GM12878 (cell line): ENCODE data around the gene GCSAML. TPM values are rescaled to one million over a fixed set of nuclear protein-coding genes. Genes with fewer than 3 reads are reported as not detected.

Experiments used
- ATAC-seq: fragments of 200-7000 bp; cut with Tn5 transposase; 3 replicates; pipeline ENCODE4 v1.9.1; 2020; ENCODE audit warnings: mild to moderate bottlenecking, moderate library complexity
- BruUV-seq: library from RNA; stranded (reverse); fragments of 400-500 nt; replicated peaks from 2 replicates; lab custom pipeline; 2021; lab: Mats Ljungman, UMichigan
- CTCF ChIA-PET: fragments of 300-600 bp; sonication (Branson Sonifier 250); formaldehyde crosslinking; extraction: SDS; loops from one replicate; lab custom pipeline; 2021; ENCODE audit warnings: inconsistent platforms; lab: Yijun Ruan, JAX
- POLR2A ChIA-PET: fragments of 350-600 bp; formaldehyde crosslinking; extraction: SDS; loops from one replicate; lab custom pipeline; 2021; ENCODE audit warnings: inconsistent platforms; lab: Charles Lee
- RAD21 ChIA-PET: fragments of 300-600 bp; sonication (Branson Sonifier 250); formaldehyde crosslinking; loops from one replicate; lab custom pipeline; 2023; ENCODE audit warnings: antibody characterized with exemption; ENCODE audit not compliant: unreplicated experiment; lab: Charles Lee
- SMC1A ChIA-PET: fragments of 300-600 bp; sonication (Branson Sonifier 250); formaldehyde crosslinking; loops from one replicate; lab custom pipeline; 2023; ENCODE audit not compliant: unreplicated experiment, uncharacterized antibody; lab: Charles Lee
- DNase-seq: peaks from one replicate; pipeline ENCODE4 v3.0.0-alpha.2; 2011; ENCODE audit warnings: low read depth, low spot score
- FAIRE-seq: peaks from 3 replicates; lab custom pipeline; 2011; peaks lifted over from hg19 to GRCh38; lab: Jason Lieb, UNC
- H2AFZ ChIP-seq: 2 replicates; pipeline ENCODE4 v1.6.0; 2011; ENCODE audit warnings: low read depth, low read length, control low read depth; ENCODE audit not compliant: control insufficient read depth
- H3K27ac ChIP-seq: 2 replicates; pipeline ENCODE4 v1.5.1; 2011; ENCODE audit warnings: control low read depth; ENCODE audit not compliant: control insufficient read depth, insufficient read depth
- H3K27me3 ChIP-seq, 2 experiments: replicated peaks in 1 of 2; 2 replicates each; pipeline versions ENCODE4 v1.6.0 to v1.6.1; 2011; ENCODE audit warnings: low read length in 1 of 2; ENCODE audit not compliant: control insufficient read depth in 2 of 2, insufficient read depth in 2 of 2
- H3K36me3 ChIP-seq, 2 experiments: 2 replicates each; pipeline ENCODE4 v1.5.1; 2011; ENCODE audit warnings: low read length in 1 of 2; ENCODE audit not compliant: control insufficient read depth in 2 of 2, insufficient read depth in 2 of 2
- H3K4me1 ChIP-seq: 2 replicates; pipeline ENCODE4 v1.6.1; 2011; ENCODE audit warnings: mild to moderate bottlenecking, low read length, moderate library complexity, mixed read lengths; ENCODE audit not compliant: control insufficient read depth, insufficient read depth
- H3K4me2 ChIP-seq: 2 replicates; pipeline ENCODE4 v1.6.0; 2011; ENCODE audit warnings: control low read depth; ENCODE audit not compliant: control insufficient read depth, insufficient read depth
- H3K4me3 ChIP-seq: fragments of 200-600 bp; sonication (generic); 2 replicates; pipeline ENCODE4 v1.5.1; 2016
- H3K79me2 ChIP-seq: 2 replicates; pipeline ENCODE4 v1.6.0; 2011; ENCODE audit warnings: low read length; ENCODE audit not compliant: control insufficient read depth, insufficient read depth
- H3K9ac ChIP-seq: 2 replicates; pipeline ENCODE4 v1.8.0; 2011; ENCODE audit warnings: low read length, control low read depth, mixed read lengths; ENCODE audit not compliant: control insufficient read depth, insufficient read depth
- H3K9me3 ChIP-seq: replicated peaks from 3 replicates; pipeline ENCODE4 v1.5.1; 2011; ENCODE audit warnings: mild to moderate bottlenecking, low read length; ENCODE audit not compliant: control insufficient read depth, insufficient read depth
- H4K20me1 ChIP-seq: 2 replicates; pipeline ENCODE4 v1.6.0; 2011; ENCODE audit not compliant: control insufficient read depth, insufficient read depth
- CREM ChIP-seq: IDR thresholded peaks from 2 replicates; pipeline ENCODE4 v1.6.1; 2014; ENCODE audit warnings: antibody characterized with exemption, low read depth
- HDAC6 ChIP-seq: fragments of 200-600 bp; sonication (generic); IDR thresholded peaks from one replicate; pipeline ENCODE4 v1.8.0; 2017; ENCODE audit warnings: antibody characterized with exemption; ENCODE audit not compliant: unreplicated experiment
- IRF4 ChIP-seq: IDR thresholded peaks from 2 replicates; pipeline ENCODE4 v1.6.1; 2011; ENCODE audit warnings: low read depth, low read length
- JUND ChIP-seq: IDR thresholded peaks from 2 replicates; pipeline ENCODE4 v1.6.1; 2012; ENCODE audit warnings: low read depth, mild to moderate bottlenecking, low read length, improper control_type of control experiment, moderate library complexity
- MTA3 ChIP-seq: IDR thresholded peaks from 2 replicates; pipeline ENCODE4 v1.6.1; 2012; ENCODE audit warnings: low read length, inconsistent platforms, borderline replicate concordance
- MYC ChIP-seq: IDR thresholded peaks from 2 replicates; pipeline ENCODE4 v1.6.1; 2011; ENCODE audit warnings: mild to moderate bottlenecking, low read length, moderate library complexity, inconsistent platforms; ENCODE audit not compliant: insufficient read depth, insufficient replicate concordance, insufficient read length, severe bottlenecking
- RB1 ChIP-seq: fragments of 450-650 bp; formaldehyde crosslinking; IDR thresholded peaks from 2 replicates; pipeline ENCODE4 v1.6.1; 2017; ENCODE audit warnings: mild to moderate bottlenecking, borderline replicate concordance
- SMAD1 ChIP-seq: fragments of 450-650 bp; IDR thresholded peaks from 2 replicates; pipeline ENCODE4 v1.6.1; 2018; ENCODE audit warnings: mild to moderate bottlenecking, low read depth; ENCODE audit not compliant: partially characterized antibody
- YBX1 ChIP-seq: fragments of 450-650 bp; IDR thresholded peaks from 2 replicates; pipeline ENCODE4 v1.6.1; 2016; ENCODE audit warnings: antibody characterized with exemption
- ZNF622 ChIP-seq: fragments of 450-650 bp; IDR thresholded peaks from 2 replicates; pipeline ENCODE4 v1.6.1; 2017; ENCODE audit warnings: mild to moderate bottlenecking, inconsistent platforms
- in situ Hi-C: fragments of 300-500 bp; cut with MboI; formaldehyde crosslinking; loops from 9 replicates; pipeline ENCODE4 v1.14.3; 2018; ENCODE audit warnings: mixed read lengths
- intact Hi-C: fragments of 100-400 bp; cut with micrococcal nuclease; formaldehyde crosslinking; loops from one replicate; pipeline ENCODE4 v1.14.2; 2022; ENCODE audit not compliant: unreplicated experiment
- polyA plus RNA-seq, 11 experiments: library from polyadenylated mRNA; depleted of rRNA in 4 of 11; unstranded in 6 of 11; stranded (reverse) in 5 of 11; fragments of >200 nt; fragmentation: Nextera tagmentation in 4 of 11; fragmentation: Illumina TruSeq in 1 of 11; extraction: Ambion mirVana in 4 of 11; extraction: Trizol in 1 of 11; gene quantifications; 1 replicate in 1 of 11; 2 replicates in 10 of 11; pipeline versions ENCODE4 v1.2.1 to v1.2.3, GENCODE V29; 2011 to 2016; ENCODE audit warnings: inconsistent platforms in 2 of 11, missing spikeins in 2 of 11, low read depth in 1 of 11
- total RNA-seq, 4 experiments: library from RNA; depleted of rRNA in 3 of 4; stranded (reverse); fragments of >200 nt in 3 of 4; fragmentation: Illumina TruSeq in 1 of 4; extraction: Trizol in 1 of 4; gene quantifications; 2 replicates each; pipeline versions ENCODE4 v1.2.1 to v1.2.3, GENCODE V29; 2013 to 2021
- TF ChIP-seq, protein P1 (sequence below): IDR thresholded peaks from 2 replicates; pipeline ENCODE4 v1.6.1; 2012; ENCODE audit warnings: mild to moderate bottlenecking, low read depth, low read length

Gene GCSAML
- total and polyA plus RNA-seq, 10 of the 15 experiments (the other 5 are each of a cell fraction or from before 2014, with no cell fraction given): 0.03 TPM; not detected in 9

DNA sequence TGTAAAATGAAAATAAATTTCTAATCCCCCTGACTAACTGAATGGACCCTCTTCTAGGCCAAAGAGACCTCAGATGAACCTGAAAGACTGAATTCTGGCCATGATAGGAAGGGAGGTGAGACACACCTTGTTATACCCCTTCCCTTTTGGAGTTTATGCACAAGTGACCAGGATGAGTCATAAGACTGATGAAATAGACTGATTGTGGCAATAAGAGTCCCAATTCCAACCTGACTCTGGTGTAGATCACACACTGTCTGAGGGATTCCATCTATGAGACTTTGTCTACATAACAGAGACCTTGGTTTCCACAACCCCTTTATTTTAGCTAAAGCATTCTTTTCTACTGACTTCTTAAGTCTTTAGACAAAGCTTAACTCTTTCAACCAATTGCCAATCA, 25.7 kb downstream of the GCSAML start:
- intact Hi-C loops (no loop called here), in situ Hi-C loops (loop anchor here (5.0 kb wide), 1 partner anchor 187 kb away; no protein-coding TSS in a partner anchor)
- no peak for DNase-seq
- FAIRE-seq: no peak
- ChIA-PET RAD21 (interaction anchor here (4.2 kb wide), 1 partner anchor 185 kb away, joined by 17 read pairs; no protein-coding TSS in a partner anchor), POLR2A (no interaction called here), SMC1A (no interaction called here), CTCF (interaction anchor here (0.5 to 1.4 kb wide), 4 partner anchors 78 to 1077 kb away, joined by 3 to 4 read pairs (median 4); no protein-coding TSS in a partner anchor)
- Histone ChIP-seq H3K27ac (no peak overlapping the region), H3K27me3 (no peaks in the 10 kb centered on the region; a peak in 2 of 4 replicates), H3K9me3 (no peaks in the 10 kb centered on the region), H3K9ac (no peak overlapping the region), H3K79me2 (no peaks in the 10 kb centered on the region), H2AFZ (no peak overlapping the region), H3K4me1 (no peaks in the 10 kb centered on the region), H4K20me1 (no peaks in the 10 kb centered on the region), H3K4me2 (no peak overlapping the region), H3K36me3 (no peaks in the 10 kb centered on the region), H3K4me3 (no peak overlapping the region)
- TF ChIP-seq IRF4: no peak
- TF ChIP-seq CREM: no peak
- no peak for TF ChIP-seq HDAC6
- no peak for TF ChIP-seq JUND
- TF ChIP-seq SMAD1: no peak
- no peak for TF ChIP-seq MYC
- TF ChIP-seq, protein P1, sequence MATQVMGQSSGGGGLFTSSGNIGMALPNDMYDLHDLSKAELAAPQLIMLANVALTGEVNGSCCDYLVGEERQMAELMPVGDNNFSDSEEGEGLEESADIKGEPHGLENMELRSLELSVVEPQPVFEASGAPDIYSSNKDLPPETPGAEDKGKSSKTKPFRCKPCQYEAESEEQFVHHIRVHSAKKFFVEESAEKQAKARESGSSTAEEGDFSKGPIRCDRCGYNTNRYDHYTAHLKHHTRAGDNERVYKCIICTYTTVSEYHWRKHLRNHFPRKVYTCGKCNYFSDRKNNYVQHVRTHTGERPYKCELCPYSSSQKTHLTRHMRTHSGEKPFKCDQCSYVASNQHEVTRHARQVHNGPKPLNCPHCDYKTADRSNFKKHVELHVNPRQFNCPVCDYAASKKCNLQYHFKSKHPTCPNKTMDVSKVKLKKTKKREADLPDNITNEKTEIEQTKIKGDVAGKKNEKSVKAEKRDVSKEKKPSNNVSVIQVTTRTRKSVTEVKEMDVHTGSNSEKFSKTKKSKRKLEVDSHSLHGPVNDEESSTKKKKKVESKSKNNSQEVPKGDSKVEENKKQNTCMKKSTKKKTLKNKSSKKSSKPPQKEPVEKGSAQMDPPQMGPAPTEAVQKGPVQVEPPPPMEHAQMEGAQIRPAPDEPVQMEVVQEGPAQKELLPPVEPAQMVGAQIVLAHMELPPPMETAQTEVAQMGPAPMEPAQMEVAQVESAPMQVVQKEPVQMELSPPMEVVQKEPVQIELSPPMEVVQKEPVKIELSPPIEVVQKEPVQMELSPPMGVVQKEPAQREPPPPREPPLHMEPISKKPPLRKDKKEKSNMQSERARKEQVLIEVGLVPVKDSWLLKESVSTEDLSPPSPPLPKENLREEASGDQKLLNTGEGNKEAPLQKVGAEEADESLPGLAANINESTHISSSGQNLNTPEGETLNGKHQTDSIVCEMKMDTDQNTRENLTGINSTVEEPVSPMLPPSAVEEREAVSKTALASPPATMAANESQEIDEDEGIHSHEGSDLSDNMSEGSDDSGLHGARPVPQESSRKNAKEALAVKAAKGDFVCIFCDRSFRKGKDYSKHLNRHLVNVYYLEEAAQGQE: no peak
- no peak for TF ChIP-seq ZNF622
- no peak for TF ChIP-seq YBX1
- TF ChIP-seq RB1: no peak
- TF ChIP-seq MTA3: no peak
- no peak for ATAC-seq
- BruUV-seq: no TSS peak
